Posterior vena cava (tissue), 2 donors: ENCODE measurements around the gene PCDH15. TPM values are rescaled to one million over a fixed set of nuclear protein-coding genes. Genes with fewer than 3 reads are reported as not detected.

Experiments
- DNase-seq: peaks from one replicate; pipeline ENCODE4 v3.0.0-alpha.2; 2020; ENCODE audit warnings: low spot score
- intact Hi-C, 2 donors: fragments of 100-400 bp; cut with DNase I; formaldehyde crosslinking; loops; one replicate each; pipeline versions ENCODE4 v1.14.1 to v1.14.2; 2022 to 2023
- microRNA-seq, 2 donors: library from miRNA; unstranded; fragments of <30 nt; microRNA quantifications; one replicate each; pipeline ENCODE4 v1.2.0, GENCODE V29; 2020 to 2021; ENCODE audit warnings: borderline microRNAs expressed in 2 of 2
- total RNA-seq, 2 donors: library from RNA; stranded (reverse); fragmentation: NEBNext Ultra II Directional; extraction: Animal tissue kit (Norgen Biotek cat#: 25700); gene quantifications; one replicate each; pipeline ENCODE4 v1.2.1, GENCODE V29; 2021
- donor health status: DM: yes; HTN: yes; CAD: no.
- donor health status: DM: yes; HTN: yes; CAD: no.

Gene PCDH15
- total RNA-seq, 2 donors from 2014 or later, result 0.33 to 0.60 TPM

GRCh38 chr10:53839440-53840039 lies 961.5 kb downstream of the PCDH15 start:
- intact Hi-C loops, result no loop called here
- no peak for DNase-seq

GRCh38 chr10:53836638-53837037 lies 964.4 kb downstream of the PCDH15 start:
- no peak for DNase-seq
- intact Hi-C loops, result no loop called here

GRCh38 chr10:53833908-53834307 lies 967.1 kb downstream of the PCDH15 start:
- DNase-seq, result no peak
- intact Hi-C loops, result no loop called here

GRCh38 chr10:53827261-53827660 lies 973.8 kb downstream of the PCDH15 start:
- no peak for DNase-seq
- intact Hi-C loops, result no loop called here

- intact Hi-C loops, result no loop called here
- DNase-seq, result no peak
Observed at GRCh38 chr10:53808677-53809372, 992.2 kb downstream of the PCDH15 start.

GRCh38 chr10:53786236-53786900 lies 1014.7 kb downstream of the PCDH15 start:
- intact Hi-C loops, result no loop called here
- no peak for DNase-seq

- intact Hi-C loops, result no loop called here
- DNase-seq, result no peak
Observed at GRCh38 chr10:53771701-53772100, 1029.3 kb downstream of the PCDH15 start.

- DNase-seq, result no peak
- intact Hi-C loops, result no loop called here
Observed at GRCh38 chr10:53770903-53771302, 1030.1 kb downstream of the PCDH15 start.

- DNase-seq, result no peak
- intact Hi-C loops, result no loop called here
Observed at GRCh38 chr10:53765311-53765710, 1035.7 kb downstream of the PCDH15 start.

- intact Hi-C loops, result no loop called here
- no peak for DNase-seq
Observed at GRCh38 chr10:53754596-53755250, 1046.3 kb downstream of the PCDH15 start.

Small RNAs within 50 kb of the gene (microRNA-seq; reads per million reads assigned to microRNA genes)
- gene MIR548F1, result 0 reads per million in 2 donors
